UCSD-AML1 (cell line): ENCODE results near the gene MCF2L2.
"Not testable (repeated sequence)": the region's sequence is repeated elsewhere in the genome, so short reads cannot be mapped to it uniquely, and the experiment has no call there.

Experiments used
- DNase-seq: peaks from one replicate; lab custom pipeline; 2025; ENCODE audit not compliant: unreplicated experiment; lab: John Stamatoyannopoulos, UW

The MCF2L2 gene

GRCh38 chr3:183396662-183397391 is 31.6 kb downstream of the MCF2L2 start:
- no peak for DNase-seq

GRCh38 chr3:183394150-183394549 is 34.3 kb downstream of the MCF2L2 start:
- DNase-seq, result no peak

DNA sequence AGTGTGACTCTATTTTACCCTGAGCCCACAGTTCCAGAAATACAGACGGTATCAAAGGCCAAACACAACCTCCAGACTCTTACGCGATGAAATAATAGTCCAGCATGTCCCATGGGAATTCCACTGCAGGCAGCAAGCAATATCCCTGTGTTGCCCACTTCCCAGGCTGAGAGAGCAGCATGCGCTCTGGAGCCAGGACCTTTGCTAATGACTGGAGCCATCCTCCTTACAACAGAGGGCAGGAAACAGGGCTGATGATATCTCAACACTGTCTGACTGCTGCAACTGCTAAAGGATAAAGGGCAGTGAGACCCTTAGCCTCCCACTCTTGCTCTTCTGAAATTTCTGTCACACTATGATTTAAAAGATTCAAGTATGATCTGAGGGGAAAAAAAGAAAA is 34.8 kb downstream of the MCF2L2 start:
- no peak for DNase-seq

GRCh38 chr3:183392186-183393034 is 36.0 kb downstream of the MCF2L2 start:
- no peak for DNase-seq

- DNase-seq, result no peak
Measured at GRCh38 chr3:183391460-183391859, 37.0 kb downstream of the MCF2L2 start.

DNA sequence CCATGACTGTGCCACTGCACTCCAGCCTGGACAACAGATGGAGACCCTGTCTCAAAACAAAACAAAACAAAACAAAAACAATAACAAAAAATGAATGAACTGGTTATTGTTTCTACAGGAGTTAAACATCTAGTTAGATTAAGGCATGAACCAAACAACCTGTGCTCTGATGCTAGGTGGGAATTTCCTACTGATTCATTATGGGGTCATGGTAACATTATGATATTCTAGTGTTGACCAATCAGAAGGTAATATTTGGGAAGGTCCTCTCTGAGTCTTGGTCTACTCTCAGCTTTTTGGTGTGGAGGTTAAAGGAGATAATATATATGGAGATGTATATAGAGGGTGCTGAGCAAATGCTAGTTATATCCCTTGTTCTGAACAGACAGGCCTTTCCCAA is 37.6 kb downstream of the MCF2L2 start:
- DNase-seq, result no peak

- DNase-seq, result no peak
Measured at GRCh38 chr3:183388213-183388895, 40.1 kb downstream of the MCF2L2 start.

DNA sequence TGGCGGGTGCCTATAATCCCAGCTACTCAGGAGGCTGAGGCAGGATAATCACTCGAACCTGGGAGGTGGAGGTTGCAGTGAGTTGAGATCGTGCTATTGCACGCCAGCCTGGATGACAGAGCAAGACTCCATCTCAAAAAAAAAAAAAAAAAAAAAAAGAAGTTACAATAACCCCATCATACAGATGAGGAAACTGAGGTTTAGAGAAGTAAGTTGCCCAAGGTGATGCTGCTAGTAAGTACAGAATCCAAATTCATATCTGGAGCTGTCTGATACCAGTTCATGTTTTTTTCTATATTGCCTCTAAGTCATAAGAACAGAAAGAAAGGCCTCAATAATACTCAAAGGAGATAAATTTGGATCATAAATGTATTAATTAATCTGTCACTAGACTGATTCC is 40.6 kb downstream of the MCF2L2 start:
- no peak for DNase-seq

- no peak for DNase-seq
Measured at GRCh38 chr3:183386651-183387050, 41.8 kb downstream of the MCF2L2 start.

- no peak for DNase-seq
Measured at GRCh38 chr3:183385698-183386613, 42.5 kb downstream of the MCF2L2 start.

DNA sequence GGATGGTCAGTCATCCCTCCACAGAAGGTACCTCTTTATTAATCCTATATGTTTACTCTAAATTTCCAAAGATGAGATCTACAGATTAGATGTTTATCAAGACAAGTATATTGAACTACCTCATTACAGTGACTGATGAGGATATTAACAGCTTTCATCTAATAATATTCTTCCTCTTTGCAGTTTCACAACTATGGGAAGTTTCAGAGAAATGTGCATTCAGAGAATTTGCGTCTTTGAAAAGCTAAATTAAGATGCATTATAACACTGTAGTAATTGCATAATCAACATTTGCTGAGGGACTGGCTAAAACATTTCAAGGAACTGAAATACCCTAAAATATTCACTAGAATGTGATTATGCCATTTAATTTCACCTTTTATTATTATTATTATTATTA is 46.7 kb downstream of the MCF2L2 start:
- no peak for DNase-seq

DNA sequence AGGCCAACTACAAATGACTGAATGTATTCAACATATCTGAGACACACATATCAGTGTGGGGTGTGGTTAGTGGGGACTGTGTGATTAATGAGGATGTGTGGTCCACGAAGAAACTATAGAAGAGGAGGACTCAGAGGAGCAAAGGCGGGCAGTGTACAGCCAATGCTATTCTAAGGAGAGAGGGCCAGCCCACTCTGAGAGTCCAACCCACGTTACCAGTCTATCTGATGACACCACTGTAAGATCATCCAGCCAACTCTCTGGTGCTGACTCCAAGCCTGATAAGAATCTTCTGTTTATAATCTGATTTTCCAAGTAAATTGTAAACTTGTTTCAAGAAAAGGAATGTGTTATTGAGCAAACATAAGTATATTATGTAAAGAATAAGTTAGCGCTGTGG is 47.2 kb downstream of the MCF2L2 start:
- DNase-seq, result no peak

DNA sequence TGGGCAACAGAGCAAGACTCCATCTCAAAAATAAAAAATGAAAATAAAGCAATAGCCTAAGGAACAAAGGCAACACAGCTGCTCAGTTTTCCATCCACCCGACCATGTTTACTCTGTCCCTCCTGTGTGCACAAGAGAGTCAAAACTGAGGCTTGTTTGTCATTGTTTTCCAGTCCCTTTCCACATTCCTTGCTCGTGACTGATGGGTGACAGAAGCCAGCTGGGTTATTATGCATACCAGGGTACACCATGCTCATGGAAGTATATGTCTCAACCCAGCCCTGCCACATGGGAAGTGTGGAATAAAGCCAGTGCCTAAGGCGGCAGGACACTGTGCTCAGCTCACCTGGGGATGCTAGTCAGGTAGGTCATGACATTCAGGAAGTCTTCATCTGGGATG is 49.5 kb downstream of the MCF2L2 start:
- DNase-seq, result no peak

DNA sequence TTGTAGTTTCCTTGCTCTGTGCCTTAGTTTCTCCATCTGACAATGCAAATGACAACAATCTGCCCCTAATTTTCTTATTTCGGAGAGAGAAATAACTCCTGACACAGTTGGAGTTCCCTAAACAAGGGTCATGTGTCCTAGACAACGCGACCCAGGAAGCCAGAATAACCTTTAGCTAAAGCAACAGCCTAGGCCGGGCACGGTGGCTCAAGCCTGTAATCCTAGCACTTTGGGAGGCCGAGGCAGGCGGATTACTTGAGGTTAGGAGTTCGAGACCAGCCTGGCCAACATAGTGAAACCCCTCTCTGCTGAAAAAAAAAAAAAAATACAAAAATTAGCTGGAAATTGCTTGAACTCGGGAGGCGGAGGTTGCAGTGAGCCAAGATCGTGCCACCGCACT is 49.9 kb downstream of the MCF2L2 start:
- DNase-seq, result no peak

GRCh38 chr3:183378008-183378407 is 50.4 kb downstream of the MCF2L2 start:
- DNase-seq, result no peak

GRCh38 chr3:183377307-183377959 is 51.0 kb downstream of the MCF2L2 start:
- DNase-seq, result no peak

- DNase-seq, result no peak
Measured at GRCh38 chr3:183375787-183376186, 52.6 kb downstream of the MCF2L2 start.

DNA sequence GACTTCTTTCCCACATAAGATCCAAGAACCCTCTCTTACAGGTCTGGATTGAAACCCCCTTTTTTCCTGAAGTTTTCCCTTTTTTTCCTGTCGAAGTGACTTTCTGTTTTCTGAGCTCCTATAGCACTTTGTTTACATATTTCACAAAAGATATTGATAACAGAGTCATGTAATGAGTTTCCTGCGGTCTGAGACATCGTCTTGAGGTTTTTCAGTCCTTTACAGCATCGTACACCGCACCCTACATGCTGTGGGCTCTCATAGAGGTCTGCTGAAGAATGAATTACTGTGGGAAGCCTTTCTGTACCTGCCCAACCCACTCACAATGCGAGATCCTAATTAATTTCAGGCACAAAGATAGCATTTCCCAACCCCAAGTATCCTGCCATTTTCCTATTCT is 53.1 kb downstream of the MCF2L2 start:
- no peak for DNase-seq

GRCh38 chr3:183372911-183373310 is 55.5 kb downstream of the MCF2L2 start:
- no peak for DNase-seq

DNA sequence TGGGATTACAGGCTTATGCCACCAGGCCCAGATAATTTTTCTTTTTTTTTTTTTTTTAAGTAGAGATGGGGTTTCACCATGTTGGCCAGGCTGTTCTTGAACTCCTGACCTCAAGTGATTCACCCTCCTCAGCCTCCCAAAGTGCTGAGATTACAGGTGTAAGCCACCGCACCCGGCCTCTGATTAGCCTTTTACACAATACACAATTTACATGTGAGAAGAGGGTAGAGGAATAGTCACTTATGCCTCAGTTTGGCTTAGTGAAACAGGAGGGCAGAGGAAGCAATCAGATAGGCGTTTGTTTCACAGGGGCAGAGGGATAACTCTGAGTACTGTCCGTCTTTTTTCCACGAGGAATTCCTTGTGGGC is 56.8 kb downstream of the MCF2L2 start:
- DNase-seq, result not testable (repeated sequence)
